Measurements from ENCODE around the gene LIPT1.

DNA sequence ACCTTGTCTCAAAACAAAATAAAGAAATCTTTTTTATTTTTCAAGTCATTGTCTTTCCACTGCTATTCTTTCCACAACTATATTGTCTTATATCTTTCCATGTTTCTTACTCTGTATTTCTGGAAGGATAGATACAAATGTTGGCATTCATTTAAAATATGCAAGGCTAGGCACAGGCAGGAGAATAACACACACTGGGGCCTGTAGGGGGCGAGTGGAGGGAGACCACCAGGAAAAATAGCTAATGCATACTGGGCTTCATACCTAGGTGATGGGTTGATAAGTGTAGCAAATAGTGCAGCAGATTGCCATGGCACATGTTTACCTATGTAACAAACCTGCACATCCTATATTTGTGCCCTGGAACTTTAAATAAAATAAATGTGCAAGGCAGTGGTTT, 35.8 kb downstream of the LIPT1 start:
- TF ChIP-seq, protein P1, sequence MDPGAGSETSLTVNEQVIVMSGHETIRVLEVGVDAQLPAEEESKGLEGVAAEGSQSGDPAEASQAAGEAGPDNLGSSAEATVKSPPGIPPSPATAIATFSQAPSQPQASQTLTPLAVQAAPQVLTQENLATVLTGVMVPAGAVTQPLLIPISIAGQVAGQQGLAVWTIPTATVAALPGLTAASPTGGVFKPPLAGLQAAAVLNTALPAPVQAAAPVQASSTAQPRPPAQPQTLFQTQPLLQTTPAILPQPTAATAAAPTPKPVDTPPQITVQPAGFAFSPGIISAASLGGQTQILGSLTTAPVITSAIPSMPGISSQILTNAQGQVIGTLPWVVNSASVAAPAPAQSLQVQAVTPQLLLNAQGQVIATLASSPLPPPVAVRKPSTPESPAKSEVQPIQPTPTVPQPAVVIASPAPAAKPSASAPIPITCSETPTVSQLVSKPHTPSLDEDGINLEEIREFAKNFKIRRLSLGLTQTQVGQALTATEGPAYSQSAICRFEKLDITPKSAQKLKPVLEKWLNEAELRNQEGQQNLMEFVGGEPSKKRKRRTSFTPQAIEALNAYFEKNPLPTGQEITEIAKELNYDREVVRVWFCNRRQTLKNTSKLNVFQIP (CRISPR knock-in tag; IDR thresholded peaks at IDR 0.05; ENCODE audit: borderline replicate concordance, low read depth) = no peak
- TF ChIP-seq OSR1 (CRISPR knock-in tag; IDR thresholded peaks at IDR 0.05) = no peak
- no peak for TF ChIP-seq ZFP30 (CRISPR knock-in tag; IDR thresholded peaks at IDR 0.05)
- TF ChIP-seq, protein P2, sequence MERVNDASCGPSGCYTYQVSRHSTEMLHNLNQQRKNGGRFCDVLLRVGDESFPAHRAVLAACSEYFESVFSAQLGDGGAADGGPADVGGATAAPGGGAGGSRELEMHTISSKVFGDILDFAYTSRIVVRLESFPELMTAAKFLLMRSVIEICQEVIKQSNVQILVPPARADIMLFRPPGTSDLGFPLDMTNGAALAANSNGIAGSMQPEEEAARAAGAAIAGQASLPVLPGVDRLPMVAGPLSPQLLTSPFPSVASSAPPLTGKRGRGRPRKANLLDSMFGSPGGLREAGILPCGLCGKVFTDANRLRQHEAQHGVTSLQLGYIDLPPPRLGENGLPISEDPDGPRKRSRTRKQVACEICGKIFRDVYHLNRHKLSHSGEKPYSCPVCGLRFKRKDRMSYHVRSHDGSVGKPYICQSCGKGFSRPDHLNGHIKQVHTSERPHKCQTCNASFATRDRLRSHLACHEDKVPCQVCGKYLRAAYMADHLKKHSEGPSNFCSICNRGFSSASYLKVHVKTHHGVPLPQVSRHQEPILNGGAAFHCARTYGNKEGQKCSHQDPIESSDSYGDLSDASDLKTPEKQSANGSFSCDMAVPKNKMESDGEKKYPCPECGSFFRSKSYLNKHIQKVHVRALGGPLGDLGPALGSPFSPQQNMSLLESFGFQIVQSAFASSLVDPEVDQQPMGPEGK (CRISPR knock-in tag; IDR thresholded peaks at IDR 0.05; ENCODE audit: borderline replicate concordance) = no peak
- no peak for TF ChIP-seq ARNTL (CRISPR knock-in tag; IDR thresholded peaks at IDR 0.05; ENCODE audit: borderline replicate concordance, low read depth)
- TF ChIP-seq ISL1 (CRISPR knock-in tag; IDR thresholded peaks at IDR 0.05) = no peak
- no peak for TF ChIP-seq RARB (CRISPR knock-in tag; IDR thresholded peaks at IDR 0.05)

Data from SK-N-SH treated with all-trans-retinoic acid at 6 μM for 48 hours (cell line).